HEK293 (cell line): ENCODE data around the gene HERC3.

Source experiments
- SCRT2 ChIP-seq: fragments of 450-650 bp; formaldehyde crosslinking; IDR thresholded peaks from 2 replicates; pipeline ENCODE4 v1.5.1; 2016; ENCODE audit warnings: missing biosample characterization, missing genetic modification characterization
- ZBTB21 ChIP-seq: fragments of 450-650 bp; formaldehyde crosslinking; IDR thresholded peaks from 2 replicates; pipeline ENCODE4 v1.5.1; 2017; ENCODE audit warnings: missing biosample characterization, missing genetic modification characterization
- ZNF2 ChIP-seq: fragments of 450-650 bp; formaldehyde crosslinking; IDR thresholded peaks from 2 replicates; pipeline ENCODE4 v1.5.1; 2016; ENCODE audit warnings: missing biosample characterization, missing genetic modification characterization
- ZNF302 ChIP-seq: fragments of 450-650 bp; formaldehyde crosslinking; IDR thresholded peaks from 2 replicates; pipeline ENCODE4 v1.5.1; 2016; ENCODE audit warnings: missing biosample characterization, missing genetic modification characterization, low read depth
- ZNF311 ChIP-seq: fragments of 450-650 bp; formaldehyde crosslinking; IDR thresholded peaks from 2 replicates; pipeline ENCODE4 v1.5.1; 2017; ENCODE audit warnings: missing biosample characterization, missing genetic modification characterization, borderline replicate concordance
- TF ChIP-seq, protein P1 (sequence below): fragments of 450-650 bp; formaldehyde crosslinking; IDR thresholded peaks from 2 replicates; pipeline ENCODE4 v1.5.1; 2016; ENCODE audit warnings: missing biosample characterization, missing genetic modification characterization
- TF ChIP-seq, protein P2 (sequence below): fragments of 450-650 bp; formaldehyde crosslinking; IDR thresholded peaks from 2 replicates; pipeline ENCODE4 v1.5.1; 2017; ENCODE audit warnings: missing biosample characterization, missing genetic modification characterization
- TF ChIP-seq, protein P3 (sequence below): sonication (generic); formaldehyde crosslinking; IDR thresholded peaks from 2 replicates; pipeline ENCODE4 v1.8.1; 2022; ENCODE audit warnings: mild to moderate bottlenecking, moderate library complexity, missing genetic modification reagents

DNA sequence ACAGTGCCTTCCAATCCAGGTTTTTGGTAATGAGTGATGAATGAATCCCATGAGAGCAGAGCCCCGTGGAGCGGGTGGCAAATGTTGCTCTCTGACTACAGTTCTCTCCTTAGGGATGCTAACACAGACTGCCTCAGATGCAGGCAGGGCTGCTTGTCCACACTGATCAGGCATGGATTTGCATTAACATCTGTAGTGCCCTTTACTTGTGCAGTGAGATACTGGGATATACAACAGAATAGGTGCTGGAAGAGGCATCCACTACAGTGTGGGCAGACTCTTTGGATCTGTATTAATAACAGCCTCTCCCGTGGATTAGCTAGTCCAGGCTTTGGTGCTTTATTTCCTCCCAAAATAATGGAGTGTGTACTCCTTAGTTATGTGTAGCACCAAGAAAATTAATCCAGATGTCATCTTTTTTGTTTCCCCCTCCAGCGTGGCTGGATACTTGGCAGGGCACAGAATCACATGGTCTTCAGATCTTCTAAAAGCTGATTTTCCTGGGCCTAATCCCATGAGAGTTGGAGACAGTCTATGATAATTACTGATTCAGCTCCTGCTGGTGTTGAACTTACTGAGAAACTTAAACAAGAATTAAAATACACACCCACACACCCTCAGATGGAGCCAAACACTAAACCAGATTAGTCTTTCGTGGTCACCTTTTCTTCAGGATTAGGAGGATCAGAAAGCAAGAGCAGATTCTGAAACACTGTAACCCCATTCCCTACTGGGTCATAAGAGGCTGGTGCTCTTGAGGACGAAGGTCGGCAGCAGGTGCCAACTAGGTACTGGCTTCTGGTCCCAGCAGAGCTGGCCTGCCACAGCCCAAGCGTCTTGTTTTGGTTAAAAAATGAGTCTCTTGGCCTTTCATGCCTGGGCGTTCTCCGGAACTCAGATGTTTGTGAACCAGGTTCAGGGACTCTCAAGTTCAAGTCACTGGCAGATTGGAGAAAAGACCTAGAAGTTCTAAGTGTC is 128.5 kb downstream of the HERC3 start:
- TF ChIP-seq, protein P1, sequence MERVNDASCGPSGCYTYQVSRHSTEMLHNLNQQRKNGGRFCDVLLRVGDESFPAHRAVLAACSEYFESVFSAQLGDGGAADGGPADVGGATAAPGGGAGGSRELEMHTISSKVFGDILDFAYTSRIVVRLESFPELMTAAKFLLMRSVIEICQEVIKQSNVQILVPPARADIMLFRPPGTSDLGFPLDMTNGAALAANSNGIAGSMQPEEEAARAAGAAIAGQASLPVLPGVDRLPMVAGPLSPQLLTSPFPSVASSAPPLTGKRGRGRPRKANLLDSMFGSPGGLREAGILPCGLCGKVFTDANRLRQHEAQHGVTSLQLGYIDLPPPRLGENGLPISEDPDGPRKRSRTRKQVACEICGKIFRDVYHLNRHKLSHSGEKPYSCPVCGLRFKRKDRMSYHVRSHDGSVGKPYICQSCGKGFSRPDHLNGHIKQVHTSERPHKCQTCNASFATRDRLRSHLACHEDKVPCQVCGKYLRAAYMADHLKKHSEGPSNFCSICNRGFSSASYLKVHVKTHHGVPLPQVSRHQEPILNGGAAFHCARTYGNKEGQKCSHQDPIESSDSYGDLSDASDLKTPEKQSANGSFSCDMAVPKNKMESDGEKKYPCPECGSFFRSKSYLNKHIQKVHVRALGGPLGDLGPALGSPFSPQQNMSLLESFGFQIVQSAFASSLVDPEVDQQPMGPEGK (tag by site-specific recombination), result no peak
- TF ChIP-seq SCRT2, result no peak
- TF ChIP-seq, protein P2, sequence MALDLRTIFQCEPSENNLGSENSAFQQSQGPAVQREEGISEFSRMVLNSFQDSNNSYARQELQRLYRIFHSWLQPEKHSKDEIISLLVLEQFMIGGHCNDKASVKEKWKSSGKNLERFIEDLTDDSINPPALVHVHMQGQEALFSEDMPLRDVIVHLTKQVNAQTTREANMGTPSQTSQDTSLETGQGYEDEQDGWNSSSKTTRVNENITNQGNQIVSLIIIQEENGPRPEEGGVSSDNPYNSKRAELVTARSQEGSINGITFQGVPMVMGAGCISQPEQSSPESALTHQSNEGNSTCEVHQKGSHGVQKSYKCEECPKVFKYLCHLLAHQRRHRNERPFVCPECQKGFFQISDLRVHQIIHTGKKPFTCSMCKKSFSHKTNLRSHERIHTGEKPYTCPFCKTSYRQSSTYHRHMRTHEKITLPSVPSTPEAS (tag by site-specific recombination), result no peak
- no peak for TF ChIP-seq ZBTB21 (tag by site-specific recombination)
- TF ChIP-seq ZNF2 (tag by site-specific recombination), result no peak
- TF ChIP-seq, protein P3, sequence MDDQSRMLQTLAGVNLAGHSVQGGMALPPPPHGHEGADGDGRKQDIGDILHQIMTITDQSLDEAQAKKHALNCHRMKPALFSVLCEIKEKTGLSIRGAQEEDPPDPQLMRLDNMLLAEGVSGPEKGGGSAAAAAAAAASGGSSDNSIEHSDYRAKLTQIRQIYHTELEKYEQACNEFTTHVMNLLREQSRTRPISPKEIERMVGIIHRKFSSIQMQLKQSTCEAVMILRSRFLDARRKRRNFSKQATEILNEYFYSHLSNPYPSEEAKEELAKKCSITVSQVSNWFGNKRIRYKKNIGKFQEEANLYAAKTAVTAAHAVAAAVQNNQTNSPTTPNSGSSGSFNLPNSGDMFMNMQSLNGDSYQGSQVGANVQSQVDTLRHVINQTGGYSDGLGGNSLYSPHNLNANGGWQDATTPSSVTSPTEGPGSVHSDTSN (CRISPR knock-in tag), result no peak
- no peak for TF ChIP-seq ZNF311 (tag by site-specific recombination)
- no peak for TF ChIP-seq ZNF302 (tag by site-specific recombination)
